Endothelial cell of umbilical vein (primary cell): ENCODE data around the gene RTKN. TPM values are rescaled to one million over a fixed set of nuclear protein-coding genes. Genes with fewer than 3 reads are reported as not detected.

ENCODE experiments used
- BruUV-seq: library from RNA; stranded (reverse); fragments of 400-500 nt; replicated peaks from 2 replicates; lab custom pipeline; 2021; lab: Mats Ljungman, UMichigan
- CTCF ChIA-PET: fragments of 300-600, 350-600 bp; sonication (Branson Sonifier 250); formaldehyde crosslinking; loops from one replicate; lab custom pipeline; 2021; ENCODE audit warnings: antibody characterized with exemption, inconsistent platforms; lab: Charles Lee
- POLR2A ChIA-PET: fragments of 300-600, 350-600 bp; sonication (Branson Sonifier 250); formaldehyde crosslinking; loops from one replicate; lab custom pipeline; 2021; ENCODE audit warnings: antibody characterized with exemption, inconsistent platforms; lab: Charles Lee
- DNase-seq: peaks from one replicate; pipeline ENCODE4 v3.0.0-alpha.2; 2011; ENCODE audit warnings: low read depth, low spot score
- FAIRE-seq: peaks from 2 replicates; lab custom pipeline; 2011; peaks lifted over from hg19 to GRCh38; lab: Jason Lieb, UNC
- H2AFZ ChIP-seq: 2 replicates; pipeline ENCODE4 v1.6.0; 2012; ENCODE audit warnings: low read depth, low read length, control low read depth, inconsistent platforms
- H3K27ac ChIP-seq: 2 replicates; pipeline ENCODE4 v1.5.1; 2011; ENCODE audit warnings: low read depth, mild to moderate bottlenecking, control low read depth, low read length, moderate library complexity; ENCODE audit not compliant: insufficient read depth
- H3K27me3 ChIP-seq, 2 experiments: 2 replicates each; pipeline versions ENCODE4 v1.6.0 to v1.6.1; 2011; ENCODE audit warnings: low read length in 2 of 2, mixed read lengths in 1 of 2; ENCODE audit not compliant: control insufficient read depth in 2 of 2, insufficient read depth in 2 of 2
- H3K36me3 ChIP-seq, 2 experiments: 2 replicates in 1 of 2; 3 replicates in 1 of 2; pipeline ENCODE4 v1.5.1; 2011; ENCODE audit warnings: low read length in 2 of 2, mild to moderate bottlenecking in 1 of 2, moderate library complexity in 1 of 2; ENCODE audit not compliant: control insufficient read depth in 2 of 2, insufficient read depth in 2 of 2; ENCODE audit errors: extremely low read depth in 1 of 2
- H3K4me1 ChIP-seq: 3 replicates; pipeline ENCODE4 v1.5.1; 2011; ENCODE audit warnings: mild to moderate bottlenecking, low read length; ENCODE audit not compliant: control insufficient read depth, insufficient read depth; ENCODE audit errors: extremely low read depth
- H3K4me2 ChIP-seq: 2 replicates; pipeline ENCODE4 v1.6.1; 2011; ENCODE audit warnings: low read length, control low read depth, mixed read lengths; ENCODE audit not compliant: insufficient read depth
- H3K4me3 ChIP-seq, 3 experiments: fragments of 200-600 bp in 1 of 3; sonication (generic), shearing (Covaris generic) in 1 of 3; replicated peaks in 1 of 3; 2 replicates each; pipeline ENCODE4 v1.5.1; 2011 to 2016; ENCODE audit warnings: control low read depth in 3 of 3, low read length in 3 of 3, mild to moderate bottlenecking in 2 of 3, inconsistent platforms in 1 of 3, low read depth in 1 of 3, moderate library complexity in 1 of 3; ENCODE audit not compliant: insufficient read depth in 1 of 3
- H3K79me2 ChIP-seq: 2 replicates; pipeline ENCODE4 v1.6.0; 2012; ENCODE audit warnings: low read length, inconsistent platforms; ENCODE audit not compliant: control insufficient read depth, insufficient read depth
- H3K9ac ChIP-seq: replicated peaks from 2 replicates; pipeline ENCODE3; 2011; ENCODE audit warnings: low read length, control low read depth; ENCODE audit not compliant: insufficient read depth; ENCODE audit errors: extremely low read depth
- H3K9me1 ChIP-seq: replicated peaks from 3 replicates; pipeline ENCODE4 v1.6.0; 2011; ENCODE audit warnings: mild to moderate bottlenecking, low read length; ENCODE audit not compliant: control insufficient read depth, insufficient read depth; ENCODE audit errors: extremely low read depth
- H3K9me3 ChIP-seq: replicated peaks from 2 replicates; pipeline ENCODE4 v1.5.1; 2012; ENCODE audit warnings: low read length, inconsistent platforms; ENCODE audit not compliant: control insufficient read depth, insufficient read depth
- H4K20me1 ChIP-seq: replicated peaks from 2 replicates; pipeline ENCODE3; 2011; ENCODE audit warnings: mild to moderate bottlenecking, low read length; ENCODE audit not compliant: control insufficient read depth, insufficient read depth; ENCODE audit errors: extremely low read depth
- CTCF ChIP-seq, 2 donors: IDR thresholded peaks; 1 replicate in 1 of 2; 2 replicates in 1 of 2; pipeline ENCODE4 v1.5.1; 2011; ENCODE audit warnings: low read length in 2 of 2, mild to moderate bottlenecking in 2 of 2, moderate library complexity in 2 of 2, control low read depth in 1 of 2, inconsistent platforms in 1 of 2, low read depth in 1 of 2; ENCODE audit not compliant: insufficient read depth in 1 of 2; ENCODE audit errors: extremely low read depth in 1 of 2
- EZH2 ChIP-seq: IDR thresholded peaks from 2 replicates; pipeline ENCODE4 v1.6.1; 2012; ENCODE audit warnings: borderline replicate concordance, low read depth, mild to moderate bottlenecking, moderate library complexity, low read length, inconsistent platforms; ENCODE audit not compliant: severe bottlenecking
- FOS ChIP-seq: IDR thresholded peaks from 2 replicates; pipeline ENCODE4 v1.6.1; 2011; ENCODE audit warnings: mild to moderate bottlenecking, low read length, moderate library complexity, borderline replicate concordance; ENCODE audit not compliant: insufficient read depth
- GATA2 ChIP-seq: IDR thresholded peaks from 2 replicates; pipeline ENCODE4 v1.7.0; 2011; ENCODE audit warnings: low read depth, mild to moderate bottlenecking, moderate library complexity, mixed read lengths, low read length; ENCODE audit not compliant: insufficient read length, insufficient read depth
- JUN ChIP-seq: IDR thresholded peaks from 2 replicates; pipeline ENCODE4 v1.6.1; 2011; ENCODE audit warnings: borderline replicate concordance, low read depth; ENCODE audit not compliant: insufficient read length, insufficient read depth
- MAX ChIP-seq: IDR thresholded peaks from 2 replicates; pipeline ENCODE4 v1.6.1; 2011; ENCODE audit not compliant: insufficient read depth, insufficient read length
- MYC ChIP-seq: IDR thresholded peaks from one replicate; pipeline ENCODE4 v1.6.1; 2011; ENCODE audit warnings: mild to moderate bottlenecking, low read depth, low read length
- POLR2A ChIP-seq: IDR thresholded peaks from 2 replicates; pipeline ENCODE4 v1.6.1; 2012; ENCODE audit warnings: low read depth, mild to moderate bottlenecking, control low read depth, low read length
- POLR2AphosphoS5 ChIP-seq: IDR thresholded peaks from 2 replicates; pipeline ENCODE4 v1.6.1; 2012; ENCODE audit warnings: low read depth, mild to moderate bottlenecking, control low read depth, low read length, moderate library complexity; ENCODE audit not compliant: insufficient read depth
- dilution Hi-C: fragments of 300-500 bp; cut with MboI; formaldehyde crosslinking; loops from one replicate; pipeline ENCODE4 v1.15.0; 2019; ENCODE audit warnings: low sequenced_read_pairs; ENCODE audit not compliant: extremely low pct_ligation_motif_present
- intact Hi-C: fragments of 100-400 bp; cut with micrococcal nuclease; formaldehyde crosslinking; loops from one replicate; pipeline ENCODE4 v1.10.0; 2022
- polyA plus RNA-seq, 4 experiments: library from polyadenylated mRNA; depleted of rRNA in 3 of 4; stranded (reverse) in 3 of 4; unstranded in 1 of 4; fragments of >200 nt; gene quantifications; 2 replicates each; pipeline versions ENCODE4 v1.2.1 to v1.2.3, GENCODE V29; 2011 to 2012; ENCODE audit warnings: missing spikeins in 1 of 4
- total RNA-seq: library from RNA; stranded (reverse); gene quantifications from 2 replicates; pipeline ENCODE4 v1.2.3, GENCODE V29; 2021

The RTKN gene
- total and polyA plus RNA-seq, 2 donors (not counting 3 experiments of a cell fraction or from before 2014, with no cell fraction given): 20.0 to 20.7 TPM

- peak overlapping the region; percentile 77 for H2AFZ ChIP-seq
- H3K27me3 ChIP-seq: peaks cover 0 to 4% of the 10 kb centered on the region in 2 experiments
- H3K27ac ChIP-seq: peak overlapping the region; percentile 51
- H3K9me3 ChIP-seq: no peaks in the 10 kb centered on the region
- H3K4me1 ChIP-seq: peaks cover 22% of the 10 kb centered on the region
- intact Hi-C loops: loop anchor here (1.0 kb wide), 2 partner anchors 25 to 72 kb away; partner anchors contain the start of genes AUP1, CCDC142 and HTRA2
- BruUV-seq: no TSS peak
- H4K20me1 ChIP-seq: no peaks in the 10 kb centered on the region
- peaks cover 0 to 8% of the 10 kb centered on the region in 2 experiments for H3K36me3 ChIP-seq
- peak overlapping the region; percentile 58 for H3K9ac ChIP-seq
- H3K9me1 ChIP-seq: no peaks in the 10 kb centered on the region
- dilution Hi-C loops: no loop called here
- H3K4me2 ChIP-seq: peak overlapping the region; percentile 83
- DNase-seq: no peak
- peak overlapping the region; percentile 59 to 78 (median 77) for H3K4me3 ChIP-seq
- ChIA-PET POLR2A (interaction anchor here (0.6 to 1.3 kb wide), 5 partner anchors 18 to 73 kb away, joined by 3 to 5 read pairs (median 4); partner anchors contain the start of gene HTRA2), CTCF (interaction anchor here (1.2 to 2.3 kb wide), 5 partner anchors 11 to 75 kb away, joined by 3 to 7 read pairs (median 4); partner anchors contain the start of gene LBX2)
- H3K79me2 ChIP-seq: peaks cover 2% of the 10 kb centered on the region
- no peak for FAIRE-seq
- TF ChIP-seq POLR2AphosphoS5 (no peak), JUN (no peak), POLR2A (no peak), MAX (no peak), CTCF (IDR thresholded peaks at IDR 0.05; ENCODE audit: extremely low read depth in 1 of 2, insufficient read depth in 1 of 2, low read depth in 1 of 2, low read length in 2 of 2) (no peak), EZH2 (no peak), GATA2 (no peak), MYC (no peak), FOS (no peak)
These were observed 15.9 kb upstream of the RTKN start for GRCh38 chr2:74457549-74458131.
